ENCODE results near the gene KRTAP1-5.

DNA sequence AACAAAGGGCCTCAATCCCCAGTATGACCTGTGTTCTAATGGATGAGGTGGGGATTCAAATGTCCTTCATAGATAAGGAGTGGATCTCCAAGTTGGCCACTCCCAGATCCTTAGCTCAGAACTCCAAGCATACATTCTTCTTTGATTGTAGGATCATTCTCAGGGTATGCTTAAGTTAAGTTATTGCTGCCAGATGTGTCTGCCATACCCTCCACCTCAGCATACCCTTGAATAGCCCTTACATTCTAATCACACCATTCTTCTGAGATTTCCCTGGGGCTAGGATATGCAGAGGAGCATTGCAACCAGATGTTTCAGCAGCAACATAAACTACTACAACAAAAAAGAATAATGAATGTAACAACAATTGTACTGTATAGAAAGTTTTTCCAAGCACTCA is 40.3 kb upstream of the KRTAP1-5 start:
- TF ChIP-seq POLR2A (IDR thresholded peaks at IDR 0.05; ENCODE audit: extremely low read depth, insufficient read length) (no peak), MYC (IDR thresholded peaks at IDR 0.05; ENCODE audit: low read depth, low read length) (no peak)
- TF ChIP-seq, protein P1, sequence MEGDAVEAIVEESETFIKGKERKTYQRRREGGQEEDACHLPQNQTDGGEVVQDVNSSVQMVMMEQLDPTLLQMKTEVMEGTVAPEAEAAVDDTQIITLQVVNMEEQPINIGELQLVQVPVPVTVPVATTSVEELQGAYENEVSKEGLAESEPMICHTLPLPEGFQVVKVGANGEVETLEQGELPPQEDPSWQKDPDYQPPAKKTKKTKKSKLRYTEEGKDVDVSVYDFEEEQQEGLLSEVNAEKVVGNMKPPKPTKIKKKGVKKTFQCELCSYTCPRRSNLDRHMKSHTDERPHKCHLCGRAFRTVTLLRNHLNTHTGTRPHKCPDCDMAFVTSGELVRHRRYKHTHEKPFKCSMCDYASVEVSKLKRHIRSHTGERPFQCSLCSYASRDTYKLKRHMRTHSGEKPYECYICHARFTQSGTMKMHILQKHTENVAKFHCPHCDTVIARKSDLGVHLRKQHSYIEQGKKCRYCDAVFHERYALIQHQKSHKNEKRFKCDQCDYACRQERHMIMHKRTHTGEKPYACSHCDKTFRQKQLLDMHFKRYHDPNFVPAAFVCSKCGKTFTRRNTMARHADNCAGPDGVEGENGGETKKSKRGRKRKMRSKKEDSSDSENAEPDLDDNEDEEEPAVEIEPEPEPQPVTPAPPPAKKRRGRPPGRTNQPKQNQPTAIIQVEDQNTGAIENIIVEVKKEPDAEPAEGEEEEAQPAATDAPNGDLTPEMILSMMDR (IDR thresholded peaks at IDR 0.05; ENCODE audit: low read depth, low read length) = no peak
- TF ChIP-seq, protein P2, sequence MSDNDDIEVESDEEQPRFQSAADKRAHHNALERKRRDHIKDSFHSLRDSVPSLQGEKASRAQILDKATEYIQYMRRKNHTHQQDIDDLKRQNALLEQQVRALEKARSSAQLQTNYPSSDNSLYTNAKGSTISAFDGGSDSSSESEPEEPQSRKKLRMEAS (IDR thresholded peaks at IDR 0.05; ENCODE audit: low read depth, low read length) = no peak
